Measurements from ENCODE around the gene FOXR1.

DNA sequence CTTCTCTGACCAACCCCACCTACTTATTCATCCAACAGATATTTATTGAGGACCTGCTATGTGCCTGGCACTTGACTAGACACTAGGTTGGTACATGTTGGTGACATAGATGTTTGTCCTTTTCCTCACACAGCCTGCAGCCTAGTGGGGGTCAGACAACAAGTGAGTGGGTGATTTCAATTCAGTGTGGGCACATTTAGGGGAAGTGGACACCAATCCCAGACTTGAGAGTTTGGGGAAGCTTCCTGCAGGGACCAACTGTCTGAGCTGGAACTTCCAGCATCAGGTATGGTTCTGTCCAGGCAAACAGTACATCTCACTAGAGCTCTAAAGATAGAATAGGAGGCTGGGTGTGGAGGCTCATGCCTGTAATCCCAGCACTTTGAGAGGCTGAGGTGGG, 40.0 kb upstream of the FOXR1 start:
- no peak for TF ChIP-seq EZH2 (IDR thresholded peaks at IDR 0.05; ENCODE audit: borderline replicate concordance, low read depth, low read length, severe bottlenecking)
- TF ChIP-seq, protein P1, sequence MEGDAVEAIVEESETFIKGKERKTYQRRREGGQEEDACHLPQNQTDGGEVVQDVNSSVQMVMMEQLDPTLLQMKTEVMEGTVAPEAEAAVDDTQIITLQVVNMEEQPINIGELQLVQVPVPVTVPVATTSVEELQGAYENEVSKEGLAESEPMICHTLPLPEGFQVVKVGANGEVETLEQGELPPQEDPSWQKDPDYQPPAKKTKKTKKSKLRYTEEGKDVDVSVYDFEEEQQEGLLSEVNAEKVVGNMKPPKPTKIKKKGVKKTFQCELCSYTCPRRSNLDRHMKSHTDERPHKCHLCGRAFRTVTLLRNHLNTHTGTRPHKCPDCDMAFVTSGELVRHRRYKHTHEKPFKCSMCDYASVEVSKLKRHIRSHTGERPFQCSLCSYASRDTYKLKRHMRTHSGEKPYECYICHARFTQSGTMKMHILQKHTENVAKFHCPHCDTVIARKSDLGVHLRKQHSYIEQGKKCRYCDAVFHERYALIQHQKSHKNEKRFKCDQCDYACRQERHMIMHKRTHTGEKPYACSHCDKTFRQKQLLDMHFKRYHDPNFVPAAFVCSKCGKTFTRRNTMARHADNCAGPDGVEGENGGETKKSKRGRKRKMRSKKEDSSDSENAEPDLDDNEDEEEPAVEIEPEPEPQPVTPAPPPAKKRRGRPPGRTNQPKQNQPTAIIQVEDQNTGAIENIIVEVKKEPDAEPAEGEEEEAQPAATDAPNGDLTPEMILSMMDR (IDR thresholded peaks at IDR 0.05; ENCODE audit: extremely low read depth in 1 of 2, insufficient read depth in 1 of 2, low read depth in 1 of 2, low read length in 2 of 2): no peak
- TF ChIP-seq POLR2AphosphoS5 (IDR thresholded peaks at IDR 0.05; ENCODE audit: insufficient read depth, low read depth, low read length): no peak
- TF ChIP-seq POLR2A (IDR thresholded peaks at IDR 0.05; ENCODE audit: low read depth, low read length): no peak
- no peak for TF ChIP-seq GATA2 (IDR thresholded peaks at IDR 0.05; ENCODE audit: insufficient read depth, insufficient read length, low read depth, low read length)
- TF ChIP-seq FOS (IDR thresholded peaks at IDR 0.05; ENCODE audit: borderline replicate concordance, insufficient read depth, low read length): no peak

All from endothelial cell of umbilical vein (primary cell).